Measurements from ENCODE around the gene STK16. TPM values are rescaled to one million over a fixed set of nuclear protein-coding genes. Genes with fewer than 3 reads are reported as not detected.

Gene STK16
- total and polyA plus RNA-seq, 2 of the 13 experiments (the other 11 are each of a cell fraction or from before 2014, with no cell fraction given), result 28.0 to 50.9 TPM

DNA sequence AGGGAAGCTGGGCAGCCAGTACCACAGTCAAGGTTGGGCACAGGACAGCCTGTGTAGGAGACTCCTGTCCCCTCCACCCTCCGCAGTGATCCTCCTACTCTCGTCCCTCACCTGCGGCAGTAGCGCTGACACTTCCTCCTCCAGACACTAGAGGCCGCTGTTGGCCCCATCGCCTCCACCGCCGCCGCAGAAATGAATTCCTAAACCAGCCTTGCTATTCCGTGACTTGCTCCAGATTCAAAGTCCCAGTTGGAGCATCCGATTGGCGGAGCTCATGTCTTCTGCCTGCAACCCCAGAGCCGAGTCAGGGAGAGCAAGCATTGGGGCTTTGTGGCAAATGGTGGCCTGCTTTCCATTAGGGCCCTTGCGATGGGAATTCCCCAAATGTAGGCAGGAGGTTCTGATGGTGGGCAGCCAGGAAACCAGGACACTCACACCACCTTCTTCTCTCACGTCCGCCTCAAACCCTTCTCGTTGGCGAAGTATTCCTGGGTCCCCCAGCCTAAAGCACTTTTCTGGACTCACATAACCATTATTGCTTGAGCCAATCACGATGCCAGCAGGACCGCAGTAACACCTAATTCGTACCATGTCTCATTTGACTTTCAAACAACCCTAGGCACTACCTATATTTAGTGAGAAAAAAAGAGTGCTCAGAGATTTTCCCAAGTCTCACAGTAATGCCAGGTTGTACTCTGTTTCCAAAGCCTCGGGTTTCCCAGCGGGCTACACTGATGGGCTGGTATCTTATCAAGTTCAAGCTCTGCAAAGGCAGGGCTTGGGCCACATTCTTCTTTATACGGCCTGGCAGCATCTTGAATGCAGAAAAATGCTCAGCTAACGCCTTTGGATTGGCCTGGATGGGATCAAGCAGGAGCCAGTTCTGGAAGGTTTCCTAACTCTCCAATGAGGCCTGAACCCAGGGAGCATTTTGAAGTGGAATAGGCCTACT is 32.7 kb downstream of the STK16 start (continued):
- peak; percentile 72; the same call in 1 of the 2 replicates for TF ChIP-seq HOMEZ (CRISPR knock-in tag; IDR thresholded peaks at IDR 0.05; ENCODE audit: low read depth)
- no peak for TF ChIP-seq SMARCC2 (IDR thresholded peaks at IDR 0.05)
- TF ChIP-seq, protein P1, sequence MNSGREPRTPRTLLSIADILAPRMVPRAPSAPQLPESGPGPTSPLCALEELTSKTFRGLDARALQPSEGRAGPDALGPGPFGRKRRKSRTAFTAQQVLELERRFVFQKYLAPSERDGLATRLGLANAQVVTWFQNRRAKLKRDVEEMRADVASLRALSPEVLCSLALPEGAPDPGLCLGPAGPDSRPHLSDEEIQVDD (CRISPR knock-in tag; IDR thresholded peaks at IDR 0.05; ENCODE audit: borderline replicate concordance), result no peak
- peak; percentile 66; the same call in 1 of the 2 replicates for TF ChIP-seq ZFP91 (CRISPR knock-in tag; IDR thresholded peaks at IDR 0.05; ENCODE audit: borderline replicate concordance)
- no peak for TF ChIP-seq ZNF264 (CRISPR knock-in tag; IDR thresholded peaks at IDR 0.05)
- peak; percentile 39; the same call in 1 of the 2 replicates for TF ChIP-seq RXRB (CRISPR knock-in tag; IDR thresholded peaks at IDR 0.05; ENCODE audit: borderline replicate concordance)
- no peak for TF ChIP-seq RORA (CRISPR knock-in tag; IDR thresholded peaks at IDR 0.05)
- TF ChIP-seq AKAP8 (CRISPR knock-in tag; IDR thresholded peaks at IDR 0.05), result no peak
- TF ChIP-seq, protein P2, sequence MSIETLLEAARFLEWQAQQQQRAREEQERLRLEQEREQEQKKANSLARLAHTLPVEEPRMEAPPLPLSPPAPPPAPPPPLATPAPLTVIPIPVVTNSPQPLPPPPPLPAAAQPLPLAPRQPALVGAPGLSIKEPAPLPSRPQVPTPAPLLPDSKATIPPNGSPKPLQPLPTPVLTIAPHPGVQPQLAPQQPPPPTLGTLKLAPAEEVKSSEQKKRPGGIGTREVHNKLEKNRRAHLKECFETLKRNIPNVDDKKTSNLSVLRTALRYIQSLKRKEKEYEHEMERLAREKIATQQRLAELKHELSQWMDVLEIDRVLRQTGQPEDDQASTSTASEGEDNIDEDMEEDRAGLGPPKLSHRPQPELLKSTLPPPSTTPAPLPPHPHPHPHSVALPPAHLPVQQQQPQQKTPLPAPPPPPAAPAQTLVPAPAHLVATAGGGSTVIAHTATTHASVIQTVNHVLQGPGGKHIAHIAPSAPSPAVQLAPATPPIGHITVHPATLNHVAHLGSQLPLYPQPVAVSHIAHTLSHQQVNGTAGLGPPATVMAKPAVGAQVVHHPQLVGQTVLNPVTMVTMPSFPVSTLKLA (IDR thresholded peaks at IDR 0.05), result no peak
- no peak for TF ChIP-seq IKZF4 (CRISPR knock-in tag; IDR thresholded peaks at IDR 0.05; ENCODE audit: borderline replicate concordance, low read depth, not compliant biosample characterization)
- no peak for TF ChIP-seq ZNF891 (CRISPR knock-in tag; IDR thresholded peaks at IDR 0.05)
- TF ChIP-seq ZNF609 (CRISPR knock-in tag; IDR thresholded peaks at IDR 0.05; ENCODE audit: borderline replicate concordance), result no peak; the same call in 1 of the 2 replicates
- no peak for TF ChIP-seq HCFC1 (IDR thresholded peaks at IDR 0.05; ENCODE audit: low read depth, low read length)
- TF ChIP-seq MED8 (CRISPR knock-in tag; IDR thresholded peaks at IDR 0.05; ENCODE audit: insufficient replicate concordance), result no peak
- no peak for TF ChIP-seq SOX6 (IDR thresholded peaks at IDR 0.05)
- TF ChIP-seq SOX6 (CRISPR knock-in tag; IDR thresholded peaks at IDR 0.05), result peak; percentile 50
- TF ChIP-seq SATB2 (CRISPR knock-in tag; IDR thresholded peaks at IDR 0.05), result no peak
